Skeletal muscle satellite cell (primary cell): ENCODE measurements around the gene EVI5.
"Not testable (repeated sequence)": the region's sequence is repeated elsewhere in the genome, so short reads cannot be mapped to it uniquely, and the experiment has no call there.

Experiments
- H3K27me3 ChIP-seq: 2 replicates; pipeline ENCODE4 v1.7.0; 2013; ENCODE audit warnings: low read length; ENCODE audit not compliant: control insufficient read depth, insufficient read depth
- H3K36me3 ChIP-seq: 2 replicates; pipeline ENCODE4 v1.7.0; 2013; ENCODE audit warnings: mild to moderate bottlenecking, control low read depth, low read length; ENCODE audit not compliant: insufficient read depth
- H3K4me1 ChIP-seq: 2 replicates; pipeline ENCODE4 v1.7.0; 2013; ENCODE audit warnings: low read length; ENCODE audit not compliant: control insufficient read depth, insufficient read depth
- H3K4me2 ChIP-seq: 2 replicates; pipeline ENCODE4 v1.7.0; 2013; ENCODE audit warnings: mild to moderate bottlenecking, low read length
- H3K4me3 ChIP-seq: 2 replicates; pipeline ENCODE4 v1.7.0; 2013; ENCODE audit warnings: low read length
- H3K9ac ChIP-seq: 2 replicates; pipeline ENCODE4 v1.7.0; 2013; ENCODE audit warnings: mild to moderate bottlenecking, low read depth, low read length, moderate library complexity
- H3K9me3 ChIP-seq: replicated peaks from 2 replicates; pipeline ENCODE4 v1.7.0; 2013; ENCODE audit warnings: mild to moderate bottlenecking, control low read depth, low read length

Gene EVI5

DNA sequence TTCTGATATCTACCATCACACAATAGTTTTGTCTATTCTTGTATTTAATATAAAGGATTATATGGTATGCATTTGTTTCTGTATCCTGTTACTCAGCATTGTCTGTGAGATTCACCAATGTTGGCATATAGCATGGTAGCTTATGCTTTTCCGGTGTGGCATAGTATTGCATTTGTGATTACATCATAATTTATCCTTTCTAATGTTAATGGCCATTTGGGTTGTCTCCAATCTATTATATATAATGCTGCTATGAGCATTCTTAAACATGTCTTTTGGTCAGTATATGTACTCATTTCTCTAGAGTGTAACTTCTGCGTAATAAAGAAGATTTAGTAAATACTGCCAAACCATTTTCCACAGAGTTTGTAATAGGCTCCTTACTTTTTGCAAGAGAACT is 257.2 kb downstream of the EVI5 start:
- H3K9me3 ChIP-seq, result no peaks in the 10 kb centered on the region
- H3K27me3 ChIP-seq, result no peaks in the 10 kb centered on the region
- no peak overlapping the region for H3K4me3 ChIP-seq

DNA sequence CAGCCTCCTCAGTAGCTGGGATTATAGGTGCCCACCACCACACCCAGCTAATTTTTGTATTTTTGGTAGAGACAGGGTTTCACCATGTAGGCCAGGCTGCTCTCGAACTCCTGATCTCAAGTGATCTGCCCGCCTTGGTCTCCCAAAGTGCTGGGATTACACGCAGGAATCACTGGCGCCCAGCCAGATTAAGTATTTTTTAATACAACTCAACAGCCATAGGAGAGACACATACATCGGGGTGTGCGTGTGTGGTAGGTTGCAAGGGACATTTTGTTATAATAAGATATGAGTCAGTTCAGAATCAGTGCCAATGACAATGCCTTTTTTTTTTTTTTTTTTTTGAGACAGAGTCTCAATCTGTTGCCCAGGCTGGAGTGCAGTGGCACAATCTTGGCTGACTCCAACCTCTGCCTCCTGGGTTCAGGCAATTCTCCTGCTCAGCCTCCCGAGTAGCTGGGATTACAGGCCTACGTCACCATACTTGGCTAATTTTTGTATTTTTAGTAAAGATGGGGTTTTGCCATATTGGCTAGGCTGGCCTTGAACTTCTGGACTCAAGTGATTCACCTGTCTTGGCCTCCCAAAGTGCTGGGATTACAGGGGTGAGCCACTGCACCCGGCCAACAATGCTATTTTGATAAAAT is 259.8 kb downstream of the EVI5 start:
- not testable (repeated sequence) for H3K9ac ChIP-seq, H3K4me1 ChIP-seq, H3K4me3 ChIP-seq, H3K9me3 ChIP-seq, H3K27me3 ChIP-seq, H3K4me2 ChIP-seq, H3K36me3 ChIP-seq

More for the DNA sequence above, 257.2 kb downstream of the EVI5 start:
- H3K4me1 ChIP-seq, result peaks cover 6% of the 10 kb centered on the region
- no peak overlapping the region for H3K9ac ChIP-seq
- H3K4me2 ChIP-seq, result no peak overlapping the region
- H3K36me3 ChIP-seq, result no peaks in the 10 kb centered on the region

- Histone ChIP-seq H3K9ac (no peak overlapping the region), H3K4me2 (no peak overlapping the region), H3K27me3 (no peaks in the 10 kb centered on the region), H3K9me3 (no peaks in the 10 kb centered on the region), H3K4me1 (no peaks in the 10 kb centered on the region), H3K36me3 (no peaks in the 10 kb centered on the region), H3K4me3 (no peak overlapping the region)
These were observed 265.9 kb downstream of the EVI5 start for GRCh38 chr1:92519043-92519442.

DNA sequence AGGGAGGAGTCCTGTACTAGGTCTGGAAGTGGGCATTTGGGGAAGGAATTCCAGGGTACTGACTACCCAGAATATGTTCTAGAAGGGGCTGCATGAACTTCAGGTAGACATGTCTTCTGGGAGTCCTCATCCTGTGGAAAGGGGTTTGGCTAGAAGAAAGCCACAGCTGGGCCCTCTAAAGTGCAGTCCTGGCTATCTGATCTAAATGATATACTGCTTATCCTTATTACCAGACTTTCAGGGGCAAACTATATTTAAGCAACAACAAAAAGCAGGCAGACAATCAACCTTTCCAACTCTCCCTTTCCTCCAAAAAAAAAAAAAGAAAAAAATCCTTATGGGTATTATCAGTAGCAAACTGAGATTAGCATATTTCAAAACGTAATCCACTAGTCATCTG is 268.3 kb downstream of the EVI5 start:
- Histone ChIP-seq H3K9me3 (no peaks in the 10 kb centered on the region), H3K4me3 (no peak overlapping the region), H3K9ac (no peak overlapping the region), H3K4me2 (no peak overlapping the region), H3K36me3 (peaks cover 3% of the 10 kb centered on the region), H3K27me3 (no peaks in the 10 kb centered on the region), H3K4me1 (no peaks in the 10 kb centered on the region)

DNA sequence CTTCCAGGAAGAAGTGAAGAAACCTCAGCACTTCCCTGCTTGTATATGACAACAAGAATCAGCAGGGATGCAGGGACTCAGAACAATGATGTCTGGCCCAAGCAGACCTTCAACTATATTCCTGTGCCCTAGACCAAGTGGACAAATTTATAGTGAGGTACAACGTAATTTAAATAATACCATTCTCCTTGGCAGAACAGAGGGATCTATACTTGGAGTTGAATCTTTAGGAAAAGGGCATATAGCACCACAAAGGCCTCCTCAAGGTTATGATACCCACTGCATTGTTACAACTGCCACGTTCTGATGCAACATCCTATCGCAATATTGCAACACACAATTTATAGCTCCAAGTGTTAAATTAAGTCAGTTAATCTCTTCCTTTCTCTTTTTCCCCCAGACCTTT is 269.1 kb downstream of the EVI5 start:
- Histone ChIP-seq H3K36me3 (peaks cover 3% of the 10 kb centered on the region), H3K4me1 (no peaks in the 10 kb centered on the region), H3K4me2 (no peak overlapping the region), H3K9ac (no peak overlapping the region), H3K27me3 (no peaks in the 10 kb centered on the region), H3K9me3 (no peaks in the 10 kb centered on the region), H3K4me3 (no peak overlapping the region)

- H3K9ac ChIP-seq, result no peak overlapping the region
- no peak overlapping the region for H3K4me2 ChIP-seq
- H3K4me3 ChIP-seq, result no peak overlapping the region
- no peaks in the 10 kb centered on the region for H3K9me3 ChIP-seq
- H3K27me3 ChIP-seq, result no peaks in the 10 kb centered on the region
- peaks cover 3% of the 10 kb centered on the region for H3K36me3 ChIP-seq
- no peaks in the 10 kb centered on the region for H3K4me1 ChIP-seq
These were observed 273.4 kb downstream of the EVI5 start for GRCh38 chr1:92511541-92511940.

DNA sequence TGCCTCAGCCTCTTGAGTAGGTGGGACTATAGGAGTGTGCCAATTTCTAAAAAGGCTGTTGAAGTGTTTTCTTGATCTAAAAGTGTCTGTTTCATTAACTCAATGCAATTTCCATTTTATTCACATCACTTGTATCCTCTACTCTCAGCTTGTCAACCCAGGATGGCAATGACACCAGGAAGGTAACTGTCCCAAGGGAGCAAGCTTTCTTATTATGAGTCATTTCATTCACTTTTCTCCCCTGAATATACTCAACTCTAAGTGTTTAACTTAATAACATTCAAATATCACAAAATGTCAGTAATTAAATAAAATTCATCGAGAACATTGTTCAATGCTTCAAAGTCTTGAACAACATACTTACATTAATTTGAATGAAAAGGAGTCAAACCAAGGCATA is 275.3 kb downstream of the EVI5 start:
- Histone ChIP-seq H3K4me3 (no peak overlapping the region), H3K36me3 (peaks cover 3% of the 10 kb centered on the region), H3K27me3 (no peaks in the 10 kb centered on the region), H3K4me2 (no peak overlapping the region), H3K4me1 (no peaks in the 10 kb centered on the region), H3K9ac (no peak overlapping the region), H3K9me3 (no peaks in the 10 kb centered on the region)

GRCh38 chr1:92505015-92505692 is 279.8 kb downstream of the EVI5 start:
- Histone ChIP-seq H3K9ac (no peak overlapping the region), H3K4me1 (peaks cover 13% of the 10 kb centered on the region), H3K4me3 (no peak overlapping the region), H3K9me3 (no peaks in the 10 kb centered on the region), H3K27me3 (no peaks in the 10 kb centered on the region), H3K36me3 (no peaks in the 10 kb centered on the region), H3K4me2 (no peak overlapping the region)

DNA sequence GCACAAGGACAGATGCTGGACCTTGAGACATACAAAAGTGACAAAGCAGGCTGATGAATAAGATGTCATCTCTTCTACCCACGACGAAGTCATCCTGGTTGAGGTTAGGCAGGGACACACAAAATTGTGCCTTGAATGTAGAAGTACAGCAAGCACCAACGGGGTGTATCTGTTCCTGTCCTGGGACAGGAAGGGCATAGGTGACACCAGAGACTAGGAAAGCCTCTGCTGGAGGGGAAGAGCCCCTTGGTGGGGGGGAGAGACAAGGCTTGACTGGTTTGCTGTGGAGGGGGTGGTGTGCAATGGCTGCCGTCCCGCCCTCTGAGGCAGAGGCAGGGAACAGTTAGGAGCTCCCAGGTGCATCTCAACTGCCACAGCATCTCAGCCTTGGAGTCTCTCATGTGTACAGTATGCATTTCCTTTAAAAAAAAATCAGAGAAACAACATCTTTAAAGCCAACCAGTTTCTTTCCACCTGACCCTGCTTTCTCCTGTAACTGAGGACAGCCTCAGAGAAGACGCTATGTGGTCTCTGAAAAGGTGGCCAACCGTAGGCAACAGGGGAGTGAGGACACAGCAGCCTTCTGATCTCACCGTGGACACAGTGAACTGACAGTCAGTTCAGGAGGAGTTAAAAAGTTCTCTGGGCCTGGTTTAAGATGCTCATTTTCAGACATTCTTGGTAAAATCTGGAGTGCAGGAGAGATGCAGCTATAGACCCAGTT is 280.5 kb downstream of the EVI5 start:
- H3K36me3 ChIP-seq, result no peaks in the 10 kb centered on the region
- no peaks in the 10 kb centered on the region for H3K27me3 ChIP-seq
- H3K4me3 ChIP-seq, result no peak overlapping the region
- no peak overlapping the region for H3K9ac ChIP-seq
- H3K9me3 ChIP-seq, result no peaks in the 10 kb centered on the region
- peaks cover 13% of the 10 kb centered on the region for H3K4me1 ChIP-seq
- no peak overlapping the region for H3K4me2 ChIP-seq

- peaks cover 13% of the 10 kb centered on the region for H3K4me1 ChIP-seq
- H3K27me3 ChIP-seq, result no peaks in the 10 kb centered on the region
These were observed 281.0 kb downstream of the EVI5 start for GRCh38 chr1:92503926-92504285.

GRCh38 chr1:92503043-92503925 is 281.6 kb downstream of the EVI5 start:
- H3K9ac ChIP-seq, result no peak overlapping the region
- H3K27me3 ChIP-seq, result no peaks in the 10 kb centered on the region
- H3K9me3 ChIP-seq, result no peaks in the 10 kb centered on the region
- no peak overlapping the region for H3K4me3 ChIP-seq
- H3K36me3 ChIP-seq, result no peaks in the 10 kb centered on the region
- no peak overlapping the region for H3K4me2 ChIP-seq
- peaks cover 13% of the 10 kb centered on the region for H3K4me1 ChIP-seq

More at GRCh38 chr1:92503926-92504285, 281.0 kb downstream of the EVI5 start:
- no peaks in the 10 kb centered on the region for H3K9me3 ChIP-seq
- H3K4me3 ChIP-seq, result no peak overlapping the region
- H3K4me2 ChIP-seq, result no peak overlapping the region
- H3K9ac ChIP-seq, result no peak overlapping the region
- H3K36me3 ChIP-seq, result no peaks in the 10 kb centered on the region
